GM12874 (cell line): Measurements from ENCODE around the gene SLC6A9.

ENCODE experiments used
- CTCF ChIP-seq: IDR thresholded peaks from 2 replicates; pipeline ENCODE4 v1.5.1; 2011; ENCODE audit warnings: low read depth, mild to moderate bottlenecking, control low read depth, low read length, moderate library complexity; ENCODE audit not compliant: insufficient read depth

The SLC6A9 gene

DNA sequence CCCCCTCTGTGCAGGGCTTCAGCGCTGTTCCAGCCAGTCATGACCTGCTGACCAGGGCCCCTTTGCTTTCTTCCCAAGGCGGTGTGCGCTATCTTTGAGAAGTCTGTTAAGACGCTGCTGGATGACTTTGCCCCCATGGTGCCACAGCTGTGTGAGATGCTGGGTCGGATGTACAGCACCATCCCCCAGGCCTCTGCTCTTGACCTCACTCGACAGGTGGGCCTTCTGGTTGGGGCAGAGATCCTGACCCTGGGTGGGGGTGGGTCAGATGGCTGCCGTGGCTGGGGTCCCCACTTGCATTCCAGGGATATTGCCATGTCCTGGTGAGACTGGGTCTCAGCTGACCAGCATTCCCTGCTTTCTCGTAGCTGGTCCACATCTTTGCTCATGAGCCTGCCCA, 70.5 kb downstream of the SLC6A9 start:
- TF ChIP-seq CTCF: no peak

DNA sequence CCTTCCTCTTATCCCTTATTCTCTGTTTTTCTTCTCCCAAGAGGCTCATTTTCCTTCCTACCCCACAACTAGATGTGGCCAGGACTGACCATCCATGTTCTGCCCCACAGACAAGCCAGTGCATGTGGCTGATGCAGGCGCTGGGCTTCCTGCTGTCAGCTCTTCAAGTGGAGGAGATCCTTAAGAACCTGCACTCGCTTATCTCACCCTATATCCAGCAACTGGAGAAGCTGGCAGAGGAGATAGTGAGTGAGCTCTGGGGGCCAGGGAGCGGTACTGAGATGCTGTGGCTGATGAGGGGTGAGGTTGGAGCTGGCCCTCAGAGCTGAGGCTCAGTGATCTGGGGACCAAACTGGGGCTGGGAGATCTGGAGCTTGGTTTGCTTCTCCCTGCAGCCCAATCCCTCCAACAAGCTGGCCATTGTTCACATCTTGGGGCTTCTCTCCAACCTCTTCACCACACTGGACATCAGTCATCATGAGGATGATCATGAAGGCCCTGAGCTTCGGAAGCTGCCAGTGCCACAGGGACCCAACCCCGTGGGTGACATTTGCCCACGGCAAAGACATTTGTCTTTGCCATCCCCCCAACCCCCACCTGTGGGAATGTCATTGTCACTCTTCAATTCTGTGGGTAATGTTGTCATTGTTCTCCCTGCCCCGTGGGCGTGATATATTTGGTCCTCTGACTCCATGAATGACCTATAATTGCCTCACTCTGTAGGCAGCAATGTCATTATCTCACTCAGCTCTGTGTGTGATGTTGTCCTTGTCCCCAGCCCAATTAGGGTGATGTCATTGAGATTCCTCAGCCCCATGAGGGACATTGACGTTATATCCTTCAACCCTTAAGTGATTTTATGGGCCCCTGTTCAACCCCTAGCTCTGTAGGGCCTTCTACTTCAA, 72.7 kb downstream of the SLC6A9 start:
- TF ChIP-seq CTCF: no peak

- no peak for TF ChIP-seq CTCF
Observed at GRCh38 chr1:43957407-43958040, 73.7 kb downstream of the SLC6A9 start.

DNA sequence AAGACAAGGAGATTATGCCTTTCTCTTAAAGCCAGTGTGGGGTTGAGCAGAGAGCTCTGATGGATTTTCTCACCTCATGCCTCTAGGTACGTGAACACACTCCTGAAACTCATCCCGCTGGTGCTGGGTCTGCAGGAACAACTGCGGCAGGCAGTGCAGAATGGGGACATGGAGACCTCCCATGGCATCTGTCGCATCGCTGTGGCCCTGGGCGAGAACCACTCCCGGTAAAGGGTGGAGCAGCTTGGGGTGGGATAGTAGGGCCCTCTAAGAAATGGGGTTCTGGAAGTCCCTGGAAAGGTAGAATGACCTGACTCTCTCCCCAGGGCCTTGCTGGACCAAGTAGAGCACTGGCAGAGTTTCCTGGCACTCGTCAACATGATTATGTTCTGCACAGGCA, 75.0 kb downstream of the SLC6A9 start:
- no peak for TF ChIP-seq CTCF

- no peak for TF ChIP-seq CTCF
Observed at GRCh38 chr1:43954036-43954435, 77.2 kb downstream of the SLC6A9 start.

GRCh38 chr1:43953361-43953760, 77.9 kb downstream of the SLC6A9 start:
- TF ChIP-seq CTCF: no peak

DNA sequence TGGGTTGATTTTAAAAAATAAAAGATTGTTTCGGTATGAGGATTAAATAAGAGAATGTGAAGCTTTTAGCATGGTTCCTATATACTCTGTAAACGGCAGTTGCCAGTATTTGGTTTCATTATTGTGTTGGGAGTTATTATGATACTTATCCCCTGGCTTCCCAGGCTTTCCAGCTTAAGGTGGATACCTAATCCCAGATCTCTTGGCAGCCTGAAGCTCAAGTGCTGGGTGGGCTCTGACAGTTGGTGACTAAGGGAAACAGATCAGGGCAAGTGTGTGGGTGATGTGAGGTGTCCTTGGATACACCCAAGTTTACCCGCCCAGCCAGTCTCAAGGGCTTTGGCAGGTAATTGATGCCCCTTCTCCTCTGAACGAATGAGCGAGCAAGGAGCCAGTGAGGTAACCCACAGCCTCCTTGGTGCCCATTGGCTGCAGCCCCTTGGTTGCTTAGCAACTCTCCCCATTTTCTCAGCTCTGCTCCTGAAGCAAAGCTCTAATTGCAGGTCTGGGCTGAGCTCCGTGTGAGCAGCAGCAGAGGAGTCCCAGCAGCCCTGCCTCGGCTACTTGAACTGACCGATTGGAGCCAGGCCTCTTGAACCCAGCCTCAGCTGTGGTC, 78.4 kb downstream of the SLC6A9 start:
- TF ChIP-seq CTCF: no peak
